ENCODE data around the gene R3HDM1. TPM values are rescaled to one million over a fixed set of nuclear protein-coding genes. Genes with fewer than 3 reads are reported as not detected.
"Not testable (repeated sequence)": the region's sequence is repeated elsewhere in the genome, so short reads cannot be mapped to it uniquely, and the experiment has no call there.

R3HDM1 gene
- total RNA-seq, 4 donors from 2014 or later: 18.2 to 42.4 (median 28.5) TPM

GRCh38 chr2:135694711-135695110 is 163.4 kb downstream of the R3HDM1 start:
- TF ChIP-seq CTCF (IDR thresholded peaks at IDR 0.05) (no peak), POLR2A (IDR thresholded peaks at IDR 0.05) (no peak), EP300 (IDR thresholded peaks at IDR 0.05) (no peak)
- no peak overlapping the region for H3K4me3 ChIP-seq

DNA sequence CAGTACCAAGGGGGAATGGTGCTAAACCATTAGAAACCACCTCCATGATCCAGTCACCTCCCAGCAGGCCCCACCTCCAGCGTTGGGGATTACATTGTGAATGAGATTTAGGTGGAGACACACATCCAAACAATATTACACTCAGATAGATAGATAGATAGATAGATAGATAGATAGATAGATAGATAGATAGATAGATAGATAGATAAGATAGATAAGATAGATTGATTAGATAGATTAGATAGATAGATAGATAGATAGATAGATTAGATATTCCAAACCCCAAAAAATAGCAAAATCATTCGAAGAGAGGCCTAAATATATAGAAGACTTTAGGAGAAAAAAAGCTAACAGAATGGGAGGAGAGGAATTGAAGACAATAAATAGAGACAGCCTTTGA is 167.6 kb downstream of the R3HDM1 start:
- peaks cover 0 to 10% (median 0%) of the 10 kb centered on the region in 3 donors for H3K36me3 ChIP-seq
- no peak for DNase-seq (ENCODE audit: low spot score in 2 of 2)
- WGBS, 2 donors: 94 to 98% methylated on average over 2 of the region's 2 CpGs
- H3K27ac ChIP-seq: no peak overlapping the region
- TF ChIP-seq POLR2A (IDR thresholded peaks at IDR 0.05): no peak
- no peak for TF ChIP-seq CTCF (IDR thresholded peaks at IDR 0.05)
- TF ChIP-seq EP300 (IDR thresholded peaks at IDR 0.05): no peak
- peaks cover 0 to 8% (median 0%) of the 10 kb centered on the region in 4 donors for H3K4me1 ChIP-seq
- H3K27me3 ChIP-seq: no peaks in the 10 kb centered on the region
- no peak overlapping the region for H3K4me3 ChIP-seq
- H3K9me3 ChIP-seq: no peaks in the 10 kb centered on the region

More at GRCh38 chr2:135694711-135695110, 163.4 kb downstream of the R3HDM1 start:
- no peaks in the 10 kb centered on the region for H3K27me3 ChIP-seq
- H3K27ac ChIP-seq: no peak overlapping the region
- H3K9me3 ChIP-seq: no peaks in the 10 kb centered on the region
- peaks cover 0 to 10% (median 0%) of the 10 kb centered on the region in 3 donors for H3K36me3 ChIP-seq
- WGBS, 2 donors: 15% methylated on average over 2 of the region's 2 CpGs
- DNase-seq (ENCODE audit: low spot score in 2 of 2): no peak
- peaks cover 0 to 3% (median 0%) of the 10 kb centered on the region in 4 donors for H3K4me1 ChIP-seq

GRCh38 chr2:135701442-135701841 is 170.2 kb downstream of the R3HDM1 start:
- no peak for TF ChIP-seq POLR2A (IDR thresholded peaks at IDR 0.05)
- no peak for TF ChIP-seq EP300 (IDR thresholded peaks at IDR 0.05)
- no peak for TF ChIP-seq CTCF (IDR thresholded peaks at IDR 0.05)
- Histone ChIP-seq H3K27me3 (no peaks in the 10 kb centered on the region), H3K4me1 (peaks cover 0 to 5% (median 0%) of the 10 kb centered on the region in 4 donors), H3K36me3 (peaks cover 0 to under 1% (median 0%) of the 10 kb centered on the region in 3 donors), H3K9me3 (no peaks in the 10 kb centered on the region), H3K27ac (no peak overlapping the region), H3K4me3 (no peak overlapping the region)
- WGBS, 2 donors: 95 to 97% methylated on average over 2 of the region's 2 CpGs
- no peak for DNase-seq (ENCODE audit: low spot score in 2 of 2)

GRCh38 chr2:135703300-135703699 is 172.0 kb downstream of the R3HDM1 start:
- TF ChIP-seq EP300 (IDR thresholded peaks at IDR 0.05): no peak
- no peak for TF ChIP-seq POLR2A (IDR thresholded peaks at IDR 0.05)
- TF ChIP-seq CTCF (IDR thresholded peaks at IDR 0.05): no peak
- no peak for DNase-seq (ENCODE audit: low spot score in 2 of 2)
- Histone ChIP-seq H3K27ac (no peak overlapping the region), H3K4me1 (peaks cover 0 to 5% (median 0%) of the 10 kb centered on the region in 4 donors), H3K36me3 (no peaks in the 10 kb centered on the region), H3K4me3 (no peak overlapping the region), H3K27me3 (no peaks in the 10 kb centered on the region), H3K9me3 (no peaks in the 10 kb centered on the region)
- 4 to 24% methylated on average over 1 of the region's 1 CpG for WGBS, 2 donors

DNA sequence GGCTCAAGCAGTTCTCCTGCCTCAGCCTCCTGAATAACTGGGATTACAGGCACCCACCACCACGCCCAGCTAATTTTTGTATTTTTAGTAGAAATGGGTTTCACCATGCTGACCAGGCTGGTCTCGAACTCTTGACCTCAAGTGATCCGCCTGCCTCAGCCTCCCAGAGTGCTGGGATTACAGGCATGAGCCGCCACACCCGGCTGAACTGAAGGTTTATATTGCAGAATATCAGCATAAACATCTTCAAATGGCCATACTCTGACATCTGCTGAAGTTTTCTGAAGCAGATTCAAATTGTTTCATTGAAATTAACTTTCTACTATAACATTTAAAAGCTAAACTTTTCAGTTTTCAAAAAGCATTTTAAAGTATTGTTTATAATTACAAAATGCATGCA is 172.8 kb downstream of the R3HDM1 start:
- H3K4me1 ChIP-seq; H3K36me3 ChIP-seq; DNase-seq (ENCODE audit: low spot score in 2 of 2); H3K27me3 ChIP-seq; H3K27ac ChIP-seq; H3K4me3 ChIP-seq; H3K9me3 ChIP-seq: not testable (repeated sequence)
- 89 to 91% methylated on average over 5 of the region's 5 CpGs for WGBS, 2 donors

DNA sequence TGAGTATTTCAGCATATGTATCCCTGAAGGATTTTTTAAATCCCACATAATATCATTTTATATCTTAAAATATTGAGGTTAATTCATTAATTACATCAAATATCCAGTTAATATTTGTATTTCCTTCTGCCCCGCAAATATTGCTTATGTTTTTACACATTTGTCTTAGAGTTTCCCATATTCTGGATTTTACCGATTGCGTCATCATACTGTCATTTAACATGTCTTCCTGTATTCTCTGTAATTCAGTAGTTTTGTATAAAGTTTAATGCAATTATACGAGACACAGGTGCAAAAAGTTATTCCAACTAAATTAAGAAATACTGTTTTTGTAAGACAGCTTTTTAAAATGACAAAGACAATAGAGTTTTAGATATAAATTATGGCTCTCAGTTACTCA is 176.9 kb downstream of the R3HDM1 start:
- Histone ChIP-seq H3K9me3 (no peaks in the 10 kb centered on the region), H3K4me3 (no peak overlapping the region), H3K36me3 (peaks cover 0 to 5% (median 0%) of the 10 kb centered on the region in 3 donors), H3K27me3 (no peaks in the 10 kb centered on the region), H3K4me1 (peaks cover 0 to 2% (median 0%) of the 10 kb centered on the region in 4 donors), H3K27ac (no peak overlapping the region)
- WGBS, 2 donors: 94 to 95% methylated on average over 4 of the region's 4 CpGs
- TF ChIP-seq CTCF (IDR thresholded peaks at IDR 0.05) (no peak), POLR2A (IDR thresholded peaks at IDR 0.05) (no peak), EP300 (IDR thresholded peaks at IDR 0.05) (no peak)
- no peak for DNase-seq (ENCODE audit: low spot score in 2 of 2)
